Suprapubic skin (tissue), 3 donors: ENCODE results near the gene RPL10A.

Source experiments
- CTCF ChIP-seq, 2 donors: fragments of 200-600 bp in 1 of 2; fragments of 450-650 bp in 1 of 2; sonication (generic) in 1 of 2; IDR thresholded peaks; one replicate each; pipeline ENCODE4 v1.5.1; 2016 to 2019; ENCODE audit warnings: antibody characterized with exemption in 2 of 2, mild to moderate bottlenecking in 1 of 2, moderate library complexity in 1 of 2
- POLR2AphosphoS5 ChIP-seq, 3 donors: sonication (generic); formaldehyde crosslinking; IDR thresholded peaks; one replicate each; pipeline ENCODE4 v1.6.1; 2017; ENCODE audit warnings: antibody characterized with exemption in 3 of 3

GRCh38 chr6:35500782-35501181 is 32.6 kb downstream of the RPL10A start:
- TF ChIP-seq POLR2AphosphoS5 (IDR thresholded peaks at IDR 0.05) (no peak), CTCF (IDR thresholded peaks at IDR 0.05) (no peak)
